H1 (cell line): ENCODE measurements around the gene TEKT3. TPM values are rescaled to one million over a fixed set of nuclear protein-coding genes. Genes with fewer than 3 reads are reported as not detected.

Source experiments
- polyA plus RNA-seq, 7 experiments: library from polyadenylated mRNA; depleted of rRNA in 3 of 7; stranded (reverse) in 5 of 7; unstranded in 2 of 7; fragments of >200 nt in 5 of 7; fragments of 200-250 nt in 2 of 7; gene quantifications; 1 replicate in 5 of 7; 2 replicates in 1 of 7; 4 replicates in 1 of 7; pipeline versions ENCODE4 v1.2.1 to v1.2.3, GENCODE V29; 2011 to 2013; ENCODE audit warnings: missing spikeins in 2 of 7, mixed read lengths in 2 of 7
- total RNA-seq: library from RNA; stranded (reverse); fragmentation: NEBNext Ultra II Directional; extraction: Animal tissue kit (Norgen Biotek cat#: 25700); gene quantifications from 2 replicates; pipeline ENCODE4 v1.2.1, GENCODE V29; 2021
- TF ChIP-seq, protein P1 (sequence below): IDR thresholded peaks from 2 replicates; pipeline ENCODE4 v1.6.1; 2012; ENCODE audit warnings: low read length, inconsistent platforms
- TF ChIP-seq, protein P2 (sequence below): IDR thresholded peaks from 2 replicates; pipeline ENCODE4 v1.6.1; 2011; ENCODE audit warnings: low read length, improper control_type of control experiment
- TF ChIP-seq, protein P3 (sequence below): IDR thresholded peaks from 2 replicates; pipeline ENCODE4 v1.6.1; 2012; ENCODE audit warnings: inconsistent platforms

The TEKT3 gene
- total and polyA plus RNA-seq, 2 of the 8 experiments (the other 6 are each of a cell fraction or from before 2014, with no cell fraction given) = 2.2 to 2.9 TPM

DNA sequence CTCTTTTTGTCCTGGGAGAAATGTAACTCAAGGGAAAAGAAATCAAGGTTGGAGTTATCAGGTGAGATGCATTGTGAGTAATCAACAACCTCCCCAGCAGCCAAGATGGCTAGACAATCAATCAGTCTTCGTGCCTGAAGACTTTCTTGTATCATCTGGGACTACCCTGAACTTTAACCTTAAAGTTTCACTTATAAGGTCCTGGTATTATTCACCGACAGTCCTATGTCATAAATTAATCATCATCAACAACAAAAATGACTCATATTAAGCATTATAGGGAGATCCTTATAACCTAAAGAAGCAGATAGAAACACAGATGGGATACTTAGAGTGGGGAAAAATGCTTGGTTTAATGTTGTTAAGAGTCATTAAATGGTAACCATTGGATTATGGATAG is 7.7 kb upstream of the TEKT3 start (continued):
- TF ChIP-seq, protein P1, sequence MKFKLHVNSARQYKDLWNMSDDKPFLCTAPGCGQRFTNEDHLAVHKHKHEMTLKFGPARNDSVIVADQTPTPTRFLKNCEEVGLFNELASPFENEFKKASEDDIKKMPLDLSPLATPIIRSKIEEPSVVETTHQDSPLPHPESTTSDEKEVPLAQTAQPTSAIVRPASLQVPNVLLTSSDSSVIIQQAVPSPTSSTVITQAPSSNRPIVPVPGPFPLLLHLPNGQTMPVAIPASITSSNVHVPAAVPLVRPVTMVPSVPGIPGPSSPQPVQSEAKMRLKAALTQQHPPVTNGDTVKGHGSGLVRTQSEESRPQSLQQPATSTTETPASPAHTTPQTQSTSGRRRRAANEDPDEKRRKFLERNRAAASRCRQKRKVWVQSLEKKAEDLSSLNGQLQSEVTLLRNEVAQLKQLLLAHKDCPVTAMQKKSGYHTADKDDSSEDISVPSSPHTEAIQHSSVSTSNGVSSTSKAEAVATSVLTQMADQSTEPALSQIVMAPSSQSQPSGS = no peak
- TF ChIP-seq, protein P2, sequence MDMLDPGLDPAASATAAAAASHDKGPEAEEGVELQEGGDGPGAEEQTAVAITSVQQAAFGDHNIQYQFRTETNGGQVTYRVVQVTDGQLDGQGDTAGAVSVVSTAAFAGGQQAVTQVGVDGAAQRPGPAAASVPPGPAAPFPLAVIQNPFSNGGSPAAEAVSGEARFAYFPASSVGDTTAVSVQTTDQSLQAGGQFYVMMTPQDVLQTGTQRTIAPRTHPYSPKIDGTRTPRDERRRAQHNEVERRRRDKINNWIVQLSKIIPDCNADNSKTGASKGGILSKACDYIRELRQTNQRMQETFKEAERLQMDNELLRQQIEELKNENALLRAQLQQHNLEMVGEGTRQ = no peak
- TF ChIP-seq, protein P3, sequence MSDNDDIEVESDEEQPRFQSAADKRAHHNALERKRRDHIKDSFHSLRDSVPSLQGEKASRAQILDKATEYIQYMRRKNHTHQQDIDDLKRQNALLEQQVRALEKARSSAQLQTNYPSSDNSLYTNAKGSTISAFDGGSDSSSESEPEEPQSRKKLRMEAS = no peak
